GM18870 (cell line): Measurements from ENCODE around the gene RUNX1.

Source experiments
- ATAC-seq: cut with Tn5 transposase; IDR thresholded peaks from one replicate; pipeline ENCODE4 v1.9.1; 2021; ENCODE audit warnings: moderate library complexity; ENCODE audit not compliant: unreplicated experiment

The RUNX1 gene

DNA sequence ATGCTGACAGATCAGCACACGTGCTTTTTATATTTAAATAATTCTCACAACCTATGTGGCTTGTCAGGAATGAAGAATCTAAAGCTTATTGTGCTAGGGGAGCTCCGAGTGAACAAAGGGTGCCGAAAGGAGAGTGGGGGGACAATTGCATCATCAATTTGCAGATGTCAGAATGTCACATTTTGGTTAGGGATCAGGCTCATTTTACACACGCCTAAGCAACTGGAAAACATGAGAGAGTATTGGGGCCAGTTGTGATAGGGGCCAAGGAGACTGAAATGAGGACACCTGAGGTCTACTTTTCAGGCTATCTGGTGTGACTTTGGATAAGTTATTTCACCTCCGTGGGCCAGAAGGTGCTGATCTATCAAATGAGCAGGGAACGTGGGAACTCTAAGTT, 31.8 kb downstream of the RUNX1 start:
- ATAC-seq: no peak

DNA sequence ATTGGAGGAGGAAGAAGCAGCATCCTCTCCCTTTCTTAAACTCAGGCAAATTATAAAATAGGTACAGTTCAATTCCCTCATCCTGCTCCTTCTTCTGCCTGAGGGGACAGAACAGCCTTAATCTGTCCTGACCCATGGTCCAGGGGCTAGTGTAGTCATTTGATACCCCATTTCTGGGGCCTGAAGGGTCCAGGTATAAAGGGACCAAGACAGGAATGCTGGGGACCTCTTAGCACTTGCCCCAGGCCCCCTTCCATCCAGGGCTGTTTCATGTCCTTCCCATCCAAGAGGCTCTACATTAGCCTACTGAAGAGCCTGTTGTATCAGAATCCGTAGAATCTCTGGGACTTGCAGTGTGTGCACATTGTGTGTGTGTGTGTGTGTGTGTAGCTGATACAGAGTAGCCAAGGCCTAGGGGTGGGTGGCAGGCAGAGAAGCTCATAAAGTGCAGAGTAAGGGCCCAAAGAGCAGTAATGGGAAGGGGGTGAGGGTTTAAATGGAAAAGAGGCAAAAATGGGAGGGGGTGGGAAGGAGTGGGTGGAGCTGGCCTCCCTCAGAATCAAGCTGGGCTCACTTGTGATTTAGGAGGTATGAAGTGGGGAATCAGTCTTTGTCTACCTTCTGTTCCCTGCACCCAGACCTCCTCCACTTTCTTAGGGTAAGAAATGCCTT, 32.4 kb downstream of the RUNX1 start:
- no peak for ATAC-seq

DNA sequence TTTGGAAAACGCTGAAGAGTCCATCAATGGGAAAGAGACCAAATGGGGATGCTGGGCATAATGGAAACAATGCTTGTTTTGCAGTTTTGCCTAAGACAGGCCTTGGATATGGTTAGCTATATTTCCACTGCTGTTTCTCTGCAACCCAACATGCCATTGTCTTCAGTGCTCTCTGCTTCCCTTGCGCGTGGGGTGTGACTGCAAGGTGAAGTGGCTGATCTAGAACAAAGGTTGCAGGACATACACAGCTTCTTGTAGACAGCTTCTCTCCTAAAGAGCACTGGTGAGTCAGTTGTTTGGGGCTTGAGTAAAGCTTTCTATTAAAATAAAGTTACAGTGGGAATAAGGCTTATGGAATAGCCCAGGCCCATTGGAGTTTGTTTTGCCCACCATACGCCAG, 33.0 kb downstream of the RUNX1 start:
- no peak for ATAC-seq

DNA sequence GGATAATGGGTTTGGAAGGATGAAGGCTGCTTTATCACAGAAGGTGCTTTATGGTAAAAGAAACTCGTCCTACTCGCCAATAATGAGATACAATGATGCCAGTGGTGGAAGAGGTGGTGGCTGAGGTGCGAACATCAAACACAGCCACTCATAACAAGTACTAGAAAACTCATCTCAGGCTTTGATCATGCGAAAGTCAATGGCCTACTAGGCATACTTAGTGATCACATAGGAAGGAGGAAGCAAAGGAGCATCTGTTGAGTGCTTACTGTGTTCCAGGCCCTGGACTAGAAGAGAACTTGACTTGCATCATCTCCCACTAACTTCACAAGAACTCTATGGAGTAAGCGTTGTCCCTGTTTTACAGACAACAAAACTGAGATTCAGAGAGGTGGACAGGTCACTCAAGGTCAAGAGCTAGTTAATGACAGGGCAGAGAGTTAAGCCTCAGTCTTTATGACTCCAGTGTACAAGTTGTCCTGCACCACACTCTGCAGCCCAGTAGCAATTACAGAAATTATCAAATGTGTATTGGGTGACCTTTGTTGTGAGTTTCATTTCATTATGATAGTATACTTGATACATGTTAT, 33.6 kb downstream of the RUNX1 start:
- ATAC-seq: no peak

DNA sequence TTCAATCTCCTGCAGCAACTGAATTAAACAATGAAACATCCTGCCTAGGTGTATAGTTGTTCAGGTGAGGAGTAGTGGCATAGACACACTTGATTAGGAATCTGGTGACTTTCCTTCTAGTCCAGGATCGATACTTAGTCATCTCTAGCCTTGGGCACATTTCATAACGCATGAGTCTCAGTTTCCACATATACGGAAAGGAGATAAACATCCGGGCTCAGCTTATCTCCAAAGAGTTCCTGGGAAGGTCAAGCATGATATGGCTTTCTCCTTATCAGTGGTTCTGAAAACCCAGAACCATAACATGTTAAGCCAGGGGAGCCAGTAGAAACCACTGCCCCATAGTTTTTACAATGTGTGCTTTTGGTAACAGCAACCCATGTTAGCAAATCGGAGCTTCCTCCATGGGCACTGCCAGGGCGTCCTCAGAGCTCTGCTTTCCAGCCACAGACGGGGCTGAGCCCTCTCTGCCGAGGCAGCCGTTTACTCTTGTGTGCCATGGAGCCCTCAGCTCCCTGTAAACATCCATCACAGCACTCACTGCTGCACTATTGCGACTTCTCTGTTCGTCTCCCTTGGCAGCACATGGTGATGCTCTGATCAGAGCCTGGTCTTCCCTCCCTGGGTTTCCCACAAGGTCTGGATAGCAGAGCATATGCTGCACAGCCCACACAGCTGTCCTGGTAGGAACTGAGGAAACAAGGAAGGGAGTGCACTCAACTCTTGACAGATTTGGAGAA, 34.6 kb downstream of the RUNX1 start:
- ATAC-seq: no peak

DNA sequence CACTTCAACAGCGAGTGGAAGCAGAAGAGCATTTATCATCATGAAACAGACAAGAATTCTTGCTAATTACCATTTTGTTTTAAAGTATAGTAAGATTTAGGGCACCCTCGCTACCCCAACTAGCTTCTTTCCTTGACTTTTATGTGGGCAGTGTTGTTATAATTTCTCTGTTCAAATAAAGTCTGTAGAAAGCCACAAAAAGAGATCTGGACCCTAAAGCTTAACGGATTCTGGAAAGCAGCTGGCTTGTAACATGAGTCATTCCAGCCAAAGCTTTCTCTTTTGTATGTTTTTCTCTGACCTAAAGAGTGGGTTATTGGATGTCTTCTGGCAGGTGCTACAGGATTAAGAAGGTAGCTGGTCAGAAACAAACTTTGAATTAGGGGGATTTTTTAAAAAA, 37.4 kb downstream of the RUNX1 start:
- ATAC-seq: no peak

- ATAC-seq: no peak
Observed at GRCh38 chr21:35010447-35010846, 38.7 kb downstream of the RUNX1 start.

- ATAC-seq: no peak
Observed at GRCh38 chr21:35007348-35007747, 41.8 kb downstream of the RUNX1 start.

GRCh38 chr21:35006771-35007170, 42.3 kb downstream of the RUNX1 start:
- no peak for ATAC-seq

DNA sequence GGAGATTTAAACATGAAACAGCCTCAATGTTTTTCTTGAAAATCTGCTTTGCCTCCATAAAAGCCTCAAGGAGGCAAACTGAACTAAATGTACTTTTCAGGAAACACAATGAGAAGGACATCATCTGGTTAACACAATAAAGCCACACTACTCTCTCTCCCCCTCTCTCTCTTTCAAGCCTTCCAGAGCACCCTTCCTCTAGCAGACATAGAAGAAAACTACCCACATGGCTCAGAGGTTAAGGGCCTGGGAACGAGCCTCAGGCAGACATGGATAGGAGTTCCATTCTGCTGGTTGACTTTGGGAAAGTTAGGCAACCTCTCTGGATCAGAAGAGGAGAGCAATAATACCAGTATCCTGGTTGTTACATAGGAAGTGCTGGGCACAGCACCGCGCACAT, 42.9 kb downstream of the RUNX1 start:
- ATAC-seq: no peak

DNA sequence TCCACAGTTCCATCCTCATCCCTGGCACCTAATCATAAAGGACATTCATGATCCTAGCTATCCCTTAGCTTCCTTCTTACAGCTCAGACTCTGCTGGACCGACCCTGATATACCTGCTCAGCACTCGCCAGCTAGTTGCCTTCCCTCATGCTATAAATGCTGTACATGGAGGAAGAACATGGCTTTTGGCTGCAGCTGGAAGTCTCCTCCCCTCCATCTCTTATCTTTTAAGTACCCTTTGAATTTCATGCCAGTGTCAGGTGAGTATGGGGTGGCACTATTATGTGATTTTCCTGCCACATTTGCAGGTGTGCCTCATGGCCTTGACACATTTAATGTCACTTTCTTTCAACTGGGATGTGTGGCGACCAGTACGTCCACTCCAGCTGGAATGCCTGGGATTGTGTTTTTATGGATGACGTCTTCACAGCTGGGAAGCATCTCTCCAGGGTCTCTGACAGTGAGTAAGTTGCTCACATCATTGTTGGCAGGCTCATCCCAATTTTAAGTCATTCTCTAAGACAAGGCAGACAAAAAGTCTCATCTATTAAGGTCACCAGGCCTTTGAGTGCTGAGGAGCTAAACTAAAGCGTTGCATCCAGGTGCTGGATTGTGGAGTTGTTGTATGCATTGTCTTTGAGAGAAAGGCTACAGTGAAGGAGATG, 43.4 kb downstream of the RUNX1 start:
- ATAC-seq: no peak

- ATAC-seq: no peak
Observed at GRCh38 chr21:35005077-35005476, 44.0 kb downstream of the RUNX1 start.

DNA sequence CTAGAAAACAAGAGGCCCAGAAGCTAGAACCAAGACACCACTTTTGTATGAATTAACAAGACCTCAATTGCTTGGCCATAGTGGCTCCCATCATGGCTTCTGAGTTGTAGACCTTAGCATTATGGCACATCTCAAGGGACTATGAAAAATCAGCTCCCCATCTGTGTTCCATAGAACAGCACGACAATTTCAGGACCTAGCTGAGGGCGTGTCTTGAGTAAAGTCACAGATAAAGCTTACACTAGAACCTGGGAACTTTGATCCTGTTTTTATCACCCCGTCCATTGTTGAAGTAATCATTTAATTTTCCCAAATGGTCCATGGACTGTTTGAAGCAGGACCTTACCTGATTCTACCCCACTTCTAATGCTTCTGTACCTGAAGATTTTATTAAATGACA, 44.8 kb downstream of the RUNX1 start:
- no peak for ATAC-seq

DNA sequence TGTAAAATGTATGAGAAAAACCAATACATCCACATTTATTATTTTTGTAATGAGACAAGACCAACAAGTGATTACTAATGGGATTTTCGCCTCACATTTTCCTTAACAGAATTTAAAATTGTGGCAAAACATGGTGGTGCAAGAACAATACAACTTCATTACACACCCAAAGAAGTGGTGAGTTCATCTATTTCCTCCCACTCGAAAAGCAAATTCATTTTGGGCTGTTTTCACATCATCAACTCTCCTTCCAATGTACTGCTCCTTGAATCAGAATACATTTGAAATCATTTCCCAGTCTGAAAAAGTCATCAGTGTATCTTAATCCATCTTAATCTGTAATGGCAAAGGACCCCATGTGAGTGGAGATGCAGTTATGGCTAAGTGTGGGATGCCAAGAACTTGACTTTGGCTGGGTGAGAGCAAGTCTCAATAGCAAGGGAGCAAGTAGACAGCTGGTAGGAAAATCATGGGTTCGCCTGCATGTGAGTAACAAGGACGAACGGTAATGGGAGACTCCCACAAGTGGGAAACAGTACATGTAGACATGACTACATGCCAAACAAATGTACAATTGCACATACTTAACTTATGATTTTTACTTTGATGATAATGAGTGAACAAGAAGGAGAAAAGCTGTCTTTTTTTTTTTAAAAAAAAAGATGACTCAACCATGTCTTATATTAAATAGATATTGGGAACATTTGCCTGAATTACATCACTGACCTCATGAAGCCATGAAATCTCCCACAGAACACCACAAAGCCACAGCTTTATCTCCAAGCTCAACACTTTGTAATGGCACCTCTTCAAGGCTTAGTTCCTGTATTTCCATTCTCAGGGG, 46.0 kb downstream of the RUNX1 start:
- no peak for ATAC-seq

DNA sequence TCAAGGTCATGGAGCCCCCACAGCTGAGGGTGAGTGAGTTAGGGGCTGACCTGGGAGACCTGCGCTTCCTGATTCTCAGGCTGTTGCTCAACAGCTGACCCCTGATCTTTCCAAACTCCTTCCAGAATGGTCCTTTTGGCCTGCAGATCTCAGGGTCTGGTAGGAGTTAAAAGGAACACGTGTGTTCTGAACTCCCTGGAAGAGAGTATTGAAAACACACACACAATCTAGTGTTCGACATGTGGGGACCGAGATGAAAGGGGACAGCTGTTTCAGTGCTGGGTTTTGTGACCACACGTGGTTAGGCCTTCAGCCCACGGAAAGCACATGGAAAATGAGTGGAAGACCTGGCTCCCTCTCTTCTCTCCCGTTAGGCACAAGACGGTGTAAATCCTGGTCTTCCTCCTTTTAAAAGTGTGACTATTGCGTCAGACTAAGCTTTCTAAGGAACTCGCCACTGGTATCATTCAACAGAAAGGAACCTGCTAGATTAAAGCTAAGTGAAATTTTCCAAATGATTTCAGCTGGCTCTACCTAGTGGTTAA, 49.6 kb downstream of the RUNX1 start:
- ATAC-seq: no peak

DNA sequence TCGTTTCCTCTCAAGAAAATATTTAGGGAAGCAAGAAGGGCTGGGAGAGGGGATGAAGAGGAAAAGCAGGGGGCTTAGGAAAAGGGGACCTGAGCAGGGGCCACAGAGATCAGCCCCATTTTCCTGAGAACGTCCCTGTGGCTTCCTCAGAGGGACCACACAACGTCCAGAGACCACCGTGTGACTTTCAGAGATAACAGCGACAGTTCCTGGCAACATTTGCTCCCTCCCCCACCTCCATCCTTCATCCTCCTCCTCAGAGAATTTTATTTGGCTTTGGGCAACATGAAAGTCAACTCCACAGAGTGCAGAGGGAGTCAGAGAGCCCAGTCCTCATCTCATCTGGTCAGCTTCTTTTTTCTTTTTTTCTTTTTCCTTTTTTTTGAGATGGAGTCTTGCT, 50.9 kb downstream of the RUNX1 start:
- ATAC-seq: no peak

DNA sequence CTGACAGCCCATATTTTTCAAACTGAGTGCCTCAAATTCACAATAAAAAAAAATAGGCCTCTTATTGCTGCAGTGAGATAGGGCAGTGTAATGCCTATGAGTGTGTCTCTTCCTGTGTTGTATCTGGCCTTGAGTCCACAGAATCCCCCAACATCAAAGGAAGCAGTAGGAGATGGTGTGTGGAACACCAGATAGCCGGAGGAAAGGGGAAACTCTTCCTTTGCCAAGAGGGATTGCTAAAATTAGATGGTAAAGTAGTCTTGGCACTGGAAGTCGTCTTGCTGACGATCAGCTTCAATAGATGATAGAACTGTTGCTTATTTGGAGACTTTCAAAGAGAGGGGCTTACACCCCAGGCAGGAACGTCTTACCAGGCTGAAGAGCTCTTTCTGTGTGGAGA, 51.8 kb downstream of the RUNX1 start:
- ATAC-seq: no peak

- ATAC-seq: no peak
Observed at GRCh38 chr21:34996304-34997101, 52.6 kb downstream of the RUNX1 start.

GRCh38 chr21:34995979-34996303, 53.2 kb downstream of the RUNX1 start:
- no peak for ATAC-seq
